ENCODE data around the gene FARP1.

Gene FARP1

DNA sequence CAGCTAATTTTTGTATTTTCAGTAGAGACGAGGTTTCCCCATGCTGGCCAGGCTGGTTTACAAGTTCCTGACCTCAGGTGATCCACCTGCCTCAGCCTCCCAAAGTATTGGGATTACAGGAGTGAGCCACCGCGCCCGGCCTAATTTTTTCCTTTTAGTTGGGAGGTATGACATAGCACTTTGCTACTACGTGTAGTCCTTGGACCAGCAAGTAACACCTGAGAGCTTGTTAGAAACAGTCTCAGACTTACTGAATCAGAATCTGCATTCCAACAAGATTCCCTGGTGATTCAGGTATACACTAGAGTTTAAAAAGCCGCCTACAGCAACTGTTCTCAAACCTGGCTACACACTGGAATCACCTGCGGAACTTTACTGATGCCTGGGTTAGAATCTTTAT is 1.8 kb upstream of the FARP1 start:
- peaks cover 0 to 25% (median 21%) of the 10 kb centered on the region in 4 experiments for H3K4me1 ChIP-seq (ENCODE audit: control extremely low read depth in 1 of 4, control insufficient read depth in 4 of 4, insufficient read depth in 4 of 4, low read length in 3 of 4)
- H3K4me3 ChIP-seq (ENCODE audit: control insufficient read depth in 1 of 7, extremely low read depth in 1 of 7, insufficient read depth in 4 of 7, low read depth in 2 of 7, low read length in 6 of 7): no peak overlapping the region
- no peaks in the 10 kb centered on the region for H3K9me3 ChIP-seq (ENCODE audit: control extremely low read depth in 1 of 5, control insufficient read depth in 4 of 5, insufficient read depth in 2 of 5, low read depth in 1 of 5, low read length in 4 of 5)
- POLR2A ChIA-PET: no interaction called here
- H3K27ac ChIP-seq (ENCODE audit: insufficient read depth in 1 of 2, low read depth in 1 of 2, low read length in 2 of 2, poor library complexity in 1 of 2, severe bottlenecking in 2 of 2): no peak overlapping the region
- CTCF ChIA-PET: interaction anchor here (0.6 to 1.1 kb wide), 2 partner anchors 10 to 37 kb away, joined by 3 read pairs; no protein-coding TSS in a partner anchor
- peaks cover 8 to 68% (median 26%) of the 10 kb centered on the region in 5 experiments for H3K27me3 ChIP-seq (replicated peaks in 2 of 5; ENCODE audit: control insufficient read depth in 4 of 5, insufficient read depth in 5 of 5, low read length in 4 of 5)
- WGBS (ENCODE audit: insufficient coverage): 96% methylated on average over 6 of the region's 7 CpGs
- no peaks in the 10 kb centered on the region for H3K36me3 ChIP-seq (ENCODE audit: control insufficient read depth in 4 of 4, insufficient read depth in 4 of 4, low read length in 3 of 4)
- no peak for DNase-seq

DNA sequence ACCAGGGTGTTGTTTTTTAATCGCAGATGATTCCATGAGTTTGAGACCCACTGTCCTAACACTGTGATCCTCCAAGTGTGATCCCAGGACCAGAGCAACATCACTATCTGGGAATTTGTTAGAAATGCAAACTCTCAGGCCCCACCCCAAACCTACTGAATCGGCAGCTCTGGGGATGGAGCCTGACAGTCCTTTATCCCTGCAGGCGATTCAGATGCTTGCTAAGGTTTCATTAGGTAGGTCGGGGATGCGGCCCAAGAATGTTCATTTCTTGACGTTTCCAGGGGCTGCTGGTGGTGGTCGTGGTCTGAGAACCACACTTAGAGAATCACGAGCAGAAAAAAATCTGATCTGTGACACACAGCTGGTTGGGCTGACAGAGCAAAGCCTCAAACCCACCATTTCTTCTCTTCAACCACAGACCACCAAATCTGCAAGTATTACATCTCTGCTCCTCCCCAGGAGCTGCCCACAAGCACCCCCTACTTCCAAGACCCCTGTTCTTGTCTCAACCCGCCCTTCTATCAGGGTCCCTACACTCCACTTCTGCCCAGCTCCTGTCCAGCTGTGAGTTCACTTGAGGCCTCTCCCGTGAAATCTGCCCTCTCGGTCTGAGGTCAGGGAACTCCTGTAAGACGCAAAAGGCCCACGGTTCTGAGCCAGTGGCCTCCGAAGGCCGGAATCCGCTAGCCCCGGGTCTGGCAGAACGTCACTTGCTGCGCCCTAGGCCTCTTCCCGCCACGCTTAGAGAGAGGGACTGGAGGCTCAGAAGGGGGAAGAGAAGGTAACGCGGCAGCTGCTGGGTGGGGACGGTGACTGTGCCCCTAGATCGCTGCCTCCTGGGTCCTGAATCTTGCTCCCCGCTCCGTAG is 1.1 kb upstream of the FARP1 start:
- H3K27me3 ChIP-seq (replicated peaks in 2 of 5; ENCODE audit: control insufficient read depth in 4 of 5, insufficient read depth in 5 of 5, low read length in 4 of 5): peaks cover 8 to 74% (median 31%) of the 10 kb centered on the region in 5 experiments
- ChIA-PET POLR2A (no interaction called here), CTCF (interaction anchor here (1.1 kb wide), 1 partner anchor 10 kb away, joined by 3 read pairs; no protein-coding TSS in a partner anchor)
- no peaks in the 10 kb centered on the region for H3K9me3 ChIP-seq (ENCODE audit: control extremely low read depth in 1 of 5, control insufficient read depth in 4 of 5, insufficient read depth in 2 of 5, low read depth in 1 of 5, low read length in 4 of 5)
- peak in 2 of 3 donors; percentile 70 to 75 for DNase-seq
- peak overlapping the region in 6 of 7 experiments; percentile 40 to 77 (median 60) for H3K4me3 ChIP-seq (ENCODE audit: control insufficient read depth in 1 of 7, extremely low read depth in 1 of 7, insufficient read depth in 4 of 7, low read depth in 2 of 7, low read length in 6 of 7)
- no peaks in the 10 kb centered on the region for H3K36me3 ChIP-seq (ENCODE audit: control insufficient read depth in 4 of 4, insufficient read depth in 4 of 4, low read length in 3 of 4)
- H3K4me1 ChIP-seq (ENCODE audit: control extremely low read depth in 1 of 4, control insufficient read depth in 4 of 4, insufficient read depth in 4 of 4, low read length in 3 of 4): peaks cover 0 to 25% (median 21%) of the 10 kb centered on the region in 4 experiments
- WGBS (ENCODE audit: insufficient coverage): 42% methylated on average over 16 of the region's 27 CpGs
- H3K27ac ChIP-seq (ENCODE audit: insufficient read depth in 1 of 2, low read depth in 1 of 2, low read length in 2 of 2, poor library complexity in 1 of 2, severe bottlenecking in 2 of 2): no peak overlapping the region

DNA sequence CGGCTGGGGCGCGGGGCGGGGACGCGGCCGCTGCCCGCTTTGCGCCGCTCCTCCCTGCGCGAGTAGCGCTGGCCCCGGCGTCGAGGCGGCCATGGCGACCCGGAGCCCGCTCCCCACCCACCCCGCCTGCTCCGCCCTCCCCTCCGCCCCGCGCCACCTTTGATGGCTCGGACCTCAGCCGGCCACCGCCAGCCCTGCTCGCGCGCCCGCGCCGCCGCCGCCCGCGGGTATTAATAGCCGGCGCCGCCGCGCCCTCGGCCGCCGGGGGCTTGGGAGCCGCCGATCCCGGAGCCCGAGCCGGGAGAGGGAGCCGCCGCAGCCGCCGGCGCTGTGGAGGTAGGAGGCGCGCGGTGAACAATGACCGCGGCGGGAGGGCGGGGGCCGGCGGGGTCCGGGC is 261 bp downstream of the FARP1 start:
- Histone ChIP-seq H3K4me3 (ENCODE audit: control insufficient read depth in 1 of 7, extremely low read depth in 1 of 7, insufficient read depth in 4 of 7, low read depth in 2 of 7, low read length in 6 of 7) (peak overlapping the region; percentile 19 to 77 (median 61)), H3K9me3 (ENCODE audit: control extremely low read depth in 1 of 5, control insufficient read depth in 4 of 5, insufficient read depth in 2 of 5, low read depth in 1 of 5, low read length in 4 of 5) (no peaks in the 10 kb centered on the region), H3K27me3 (replicated peaks in 2 of 5; ENCODE audit: control insufficient read depth in 4 of 5, insufficient read depth in 5 of 5, low read length in 4 of 5) (peaks cover 8 to 83% (median 32%) of the 10 kb centered on the region in 5 experiments), H3K27ac (ENCODE audit: insufficient read depth in 1 of 2, low read depth in 1 of 2, low read length in 2 of 2, poor library complexity in 1 of 2, severe bottlenecking in 2 of 2) (no peak overlapping the region), H3K4me1 (ENCODE audit: control extremely low read depth in 1 of 4, control insufficient read depth in 4 of 4, insufficient read depth in 4 of 4, low read length in 3 of 4) (peaks cover 0 to 25% (median 21%) of the 10 kb centered on the region in 4 experiments), H3K36me3 (ENCODE audit: control insufficient read depth in 4 of 4, insufficient read depth in 4 of 4, low read length in 3 of 4) (no peaks in the 10 kb centered on the region)
- ChIA-PET CTCF (no interaction called here), POLR2A (no interaction called here)
- WGBS (ENCODE audit: insufficient coverage): 0% methylated on average over 40 of the region's 66 CpGs
- DNase-seq: no peak

DNA sequence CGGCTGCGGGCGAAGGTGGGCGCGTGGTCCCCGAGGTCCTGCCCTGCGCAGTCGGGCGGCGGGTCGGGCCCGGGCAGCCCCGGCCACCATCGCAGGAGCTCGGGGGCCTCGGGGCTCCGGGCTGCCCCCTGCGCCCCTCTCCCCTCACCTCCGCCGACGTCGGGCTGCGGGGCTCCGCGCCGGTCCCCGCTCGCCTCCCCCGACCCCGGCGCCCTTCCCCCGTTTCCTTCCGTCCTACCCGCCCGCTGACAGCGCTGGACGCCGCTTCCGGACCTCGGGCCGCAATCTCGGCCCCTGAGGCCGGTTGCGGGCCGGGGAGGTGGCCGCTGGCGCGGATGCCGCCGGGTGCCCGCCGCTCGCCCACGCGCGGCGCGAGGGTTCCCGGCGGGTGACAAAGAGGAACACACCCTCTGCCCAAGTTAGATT is 720 bp downstream of the FARP1 start:
- no peaks in the 10 kb centered on the region for H3K9me3 ChIP-seq (ENCODE audit: control extremely low read depth in 1 of 5, control insufficient read depth in 4 of 5, insufficient read depth in 2 of 5, low read depth in 1 of 5, low read length in 4 of 5)
- no peak for DNase-seq
- peaks cover 0 to 25% (median 21%) of the 10 kb centered on the region in 4 experiments for H3K4me1 ChIP-seq (ENCODE audit: control extremely low read depth in 1 of 4, control insufficient read depth in 4 of 4, insufficient read depth in 4 of 4, low read length in 3 of 4)
- no peak overlapping the region for H3K27ac ChIP-seq (ENCODE audit: insufficient read depth in 1 of 2, low read depth in 1 of 2, low read length in 2 of 2, poor library complexity in 1 of 2, severe bottlenecking in 2 of 2)
- ChIA-PET CTCF (no interaction called here), POLR2A (no interaction called here)
- peaks cover 8 to 86% (median 32%) of the 10 kb centered on the region in 5 experiments for H3K27me3 ChIP-seq (replicated peaks in 2 of 5; ENCODE audit: control insufficient read depth in 4 of 5, insufficient read depth in 5 of 5, low read length in 4 of 5)
- H3K4me3 ChIP-seq (ENCODE audit: control insufficient read depth in 1 of 7, extremely low read depth in 1 of 7, insufficient read depth in 4 of 7, low read depth in 2 of 7, low read length in 6 of 7): peak overlapping the region in 5 of 7 experiments; percentile 59 to 77 (median 61)
- under 1% methylated on average over 51 of the region's 60 CpGs for WGBS (ENCODE audit: insufficient coverage)
- no peaks in the 10 kb centered on the region for H3K36me3 ChIP-seq (ENCODE audit: control insufficient read depth in 4 of 4, insufficient read depth in 4 of 4, low read length in 3 of 4)

DNA sequence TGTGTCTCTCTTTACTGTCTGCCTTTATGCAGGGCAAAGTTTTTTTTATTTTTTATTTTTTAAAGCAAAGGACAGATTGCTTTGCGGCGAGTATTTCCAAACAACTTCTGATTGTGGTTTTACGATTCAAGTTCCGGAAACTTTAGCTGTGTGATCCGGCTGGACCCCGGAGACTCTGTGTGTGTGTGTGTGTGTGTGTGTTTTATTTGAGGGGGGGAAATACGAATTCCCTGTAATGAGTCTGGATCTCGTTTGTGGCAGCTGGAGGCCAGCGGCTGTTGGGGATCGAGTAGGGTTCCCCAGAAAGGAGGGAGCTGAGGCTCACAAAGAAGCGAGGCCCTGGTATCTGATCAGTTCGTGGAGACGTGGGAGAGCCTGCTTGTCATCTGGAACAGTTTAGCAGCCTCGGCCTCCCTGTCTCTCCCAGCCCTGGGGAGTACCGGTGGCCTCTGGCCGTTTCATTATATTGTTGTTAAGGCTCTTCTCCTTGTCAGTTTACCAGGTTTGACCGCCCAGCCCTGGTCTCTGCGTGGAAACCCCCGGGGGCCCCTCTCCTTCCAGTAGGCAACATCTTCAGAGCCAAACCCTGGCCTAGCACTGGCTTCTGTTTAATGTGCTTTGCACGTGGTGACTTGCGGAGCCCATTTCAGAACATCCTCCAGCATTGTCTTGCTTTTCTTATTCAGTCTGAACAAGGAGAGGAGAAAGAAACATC is 1.3 kb downstream of the FARP1 start:
- ChIA-PET CTCF (no interaction called here), POLR2A (no interaction called here)
- DNase-seq: peak; percentile 34 to 85 (median 80)
- H3K4me1 ChIP-seq (ENCODE audit: control extremely low read depth in 1 of 4, control insufficient read depth in 4 of 4, insufficient read depth in 4 of 4, low read length in 3 of 4): peaks cover 0 to 25% (median 21%) of the 10 kb centered on the region in 4 experiments
- peak overlapping the region in 5 of 7 experiments; percentile 59 to 77 (median 61) for H3K4me3 ChIP-seq (ENCODE audit: control insufficient read depth in 1 of 7, extremely low read depth in 1 of 7, insufficient read depth in 4 of 7, low read depth in 2 of 7, low read length in 6 of 7)
- no peaks in the 10 kb centered on the region for H3K36me3 ChIP-seq (ENCODE audit: control insufficient read depth in 4 of 4, insufficient read depth in 4 of 4, low read length in 3 of 4)
- H3K9me3 ChIP-seq (ENCODE audit: control extremely low read depth in 1 of 5, control insufficient read depth in 4 of 5, insufficient read depth in 2 of 5, low read depth in 1 of 5, low read length in 4 of 5): no peaks in the 10 kb centered on the region
- peaks cover 8 to 87% (median 33%) of the 10 kb centered on the region in 5 experiments for H3K27me3 ChIP-seq (replicated peaks in 2 of 5; ENCODE audit: control insufficient read depth in 4 of 5, insufficient read depth in 5 of 5, low read length in 4 of 5)
- 23% methylated on average over 17 of the region's 21 CpGs for WGBS (ENCODE audit: insufficient coverage)
- H3K27ac ChIP-seq (ENCODE audit: insufficient read depth in 1 of 2, low read depth in 1 of 2, low read length in 2 of 2, poor library complexity in 1 of 2, severe bottlenecking in 2 of 2): no peak overlapping the region

DNA sequence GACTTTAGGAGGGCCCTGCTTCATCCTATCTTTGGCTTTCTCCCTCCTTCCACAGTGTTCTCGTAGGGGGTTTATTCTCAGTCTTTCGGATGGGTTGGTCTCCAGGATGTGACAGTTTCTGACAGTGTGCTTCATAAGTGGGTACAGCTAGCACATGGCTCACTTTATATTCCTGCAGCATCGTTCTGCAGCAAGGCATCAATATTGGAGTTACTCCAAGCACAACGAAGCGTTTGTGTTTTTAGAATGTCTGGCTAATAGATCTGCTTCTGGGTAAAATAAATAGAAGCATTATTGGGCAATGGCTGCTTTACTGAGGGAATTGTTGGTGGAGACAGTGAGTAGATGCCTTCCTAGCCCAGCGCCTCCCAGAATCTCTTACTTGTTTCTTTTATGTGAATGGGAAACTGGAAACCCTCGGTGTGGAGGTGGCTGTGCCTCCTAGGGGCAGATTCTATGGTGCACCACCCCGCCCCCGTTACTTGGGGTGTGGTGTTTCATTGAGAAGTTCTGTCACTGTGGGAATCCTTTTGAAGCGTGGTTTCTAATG is 2.0 kb downstream of the FARP1 start:
- no peak for DNase-seq
- WGBS (ENCODE audit: insufficient coverage): 83% methylated on average over 7 of the region's 10 CpGs
- peak overlapping the region in 1 of 7 experiments; percentile 37 for H3K4me3 ChIP-seq (ENCODE audit: control insufficient read depth in 1 of 7, extremely low read depth in 1 of 7, insufficient read depth in 4 of 7, low read depth in 2 of 7, low read length in 6 of 7)
- no peak overlapping the region for H3K27ac ChIP-seq (ENCODE audit: insufficient read depth in 1 of 2, low read depth in 1 of 2, low read length in 2 of 2, poor library complexity in 1 of 2, severe bottlenecking in 2 of 2)
- peaks cover 0 to 25% (median 21%) of the 10 kb centered on the region in 4 experiments for H3K4me1 ChIP-seq (ENCODE audit: control extremely low read depth in 1 of 4, control insufficient read depth in 4 of 4, insufficient read depth in 4 of 4, low read length in 3 of 4)
- ChIA-PET CTCF (no interaction called here), POLR2A (no interaction called here)
- peaks cover 6 to 83% (median 32%) of the 10 kb centered on the region in 5 experiments for H3K27me3 ChIP-seq (replicated peaks in 2 of 5; ENCODE audit: control insufficient read depth in 4 of 5, insufficient read depth in 5 of 5, low read length in 4 of 5)
- no peaks in the 10 kb centered on the region for H3K9me3 ChIP-seq (ENCODE audit: control extremely low read depth in 1 of 5, control insufficient read depth in 4 of 5, insufficient read depth in 2 of 5, low read depth in 1 of 5, low read length in 4 of 5)
- H3K36me3 ChIP-seq (ENCODE audit: control insufficient read depth in 4 of 4, insufficient read depth in 4 of 4, low read length in 3 of 4): no peaks in the 10 kb centered on the region
